ENCODE data around the gene SORCS2. TPM values are rescaled to one million over a fixed set of nuclear protein-coding genes. Genes with fewer than 3 reads are reported as not detected.

Gene SORCS2
- total RNA-seq, 1 donor from 2014 or later = under 0.01 TPM

DNA sequence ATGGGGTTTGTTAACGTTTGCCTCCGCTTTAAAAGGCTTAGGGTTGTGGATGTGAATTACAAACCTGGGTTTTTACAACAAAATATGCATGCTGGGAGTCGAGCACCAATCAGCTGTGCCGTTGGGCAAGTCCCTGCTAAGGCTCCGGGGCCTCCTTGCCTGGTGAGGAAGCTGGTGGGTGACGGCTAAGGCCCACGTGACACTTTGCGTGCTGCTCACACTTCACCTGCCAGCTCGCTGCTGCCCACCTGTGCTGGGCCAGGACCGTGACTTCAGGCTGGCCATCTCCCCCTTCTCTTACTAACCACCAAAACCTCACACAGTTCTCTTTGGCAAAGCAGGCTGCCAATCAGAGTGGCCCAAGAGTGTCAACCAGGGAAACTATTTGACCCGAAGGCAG is 569.0 kb downstream of the SORCS2 start:
- DNase-seq = no peak

- peak; percentile 85 for DNase-seq
These were observed 569.4 kb downstream of the SORCS2 start for GRCh38 chr4:7761720-7762119.

- no peak for DNase-seq
These were observed 570.2 kb downstream of the SORCS2 start for GRCh38 chr4:7762376-7763030.

GRCh38 chr4:7763106-7763505 is 570.8 kb downstream of the SORCS2 start:
- DNase-seq = no peak

GRCh38 chr4:7763788-7764187 is 571.5 kb downstream of the SORCS2 start:
- DNase-seq = peak; percentile 66

- DNase-seq = no peak
These were observed 572.1 kb downstream of the SORCS2 start for GRCh38 chr4:7764466-7764865.

DNA sequence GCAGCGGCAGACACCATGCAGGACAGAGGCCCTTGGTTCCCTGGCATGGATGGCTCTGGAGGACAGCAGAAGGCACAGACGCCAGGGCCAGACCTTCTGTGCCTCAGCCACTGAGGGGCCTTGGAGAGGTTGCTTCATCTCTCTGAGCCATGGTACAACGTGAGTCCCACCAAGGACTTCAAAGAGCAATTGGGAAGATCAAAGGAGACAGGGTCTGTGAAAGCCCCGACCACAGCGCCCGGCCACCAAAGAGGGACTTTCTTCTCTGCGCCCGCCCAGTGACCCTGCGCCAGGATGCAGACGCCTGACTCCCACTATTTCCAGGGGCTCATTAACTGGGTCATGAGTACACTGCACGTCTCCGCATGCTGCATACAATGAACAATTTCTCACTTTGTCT is 573.3 kb downstream of the SORCS2 start:
- DNase-seq = no peak

DNA sequence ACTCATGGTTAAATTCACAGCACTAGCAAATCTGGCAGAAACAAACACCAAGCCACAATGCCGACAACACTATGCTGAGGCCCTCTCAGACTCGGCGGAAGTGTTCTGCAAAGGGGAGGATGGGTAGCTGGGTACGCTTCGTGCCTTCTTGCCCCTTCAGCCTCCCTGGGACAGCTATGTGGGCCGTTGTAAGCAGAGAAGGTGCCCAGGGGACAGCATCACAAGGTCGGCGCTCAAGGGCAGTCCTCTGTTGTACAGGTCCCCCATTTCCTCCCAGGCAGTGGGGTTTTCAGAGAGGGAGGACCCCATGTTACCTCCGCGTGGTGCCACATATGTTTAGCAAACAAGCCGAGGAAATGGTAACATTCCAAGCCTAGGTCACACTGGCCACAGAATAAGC is 573.7 kb downstream of the SORCS2 start:
- no peak for DNase-seq

GRCh38 chr4:7766661-7767345 is 574.5 kb downstream of the SORCS2 start:
- peak; percentile 35 for DNase-seq

- DNase-seq = no peak
These were observed 575.2 kb downstream of the SORCS2 start for GRCh38 chr4:7767526-7767925.

- no peak for DNase-seq
These were observed 575.6 kb downstream of the SORCS2 start for GRCh38 chr4:7767966-7768365.

- DNase-seq = no peak
These were observed 576.4 kb downstream of the SORCS2 start for GRCh38 chr4:7768736-7769135.

DNA sequence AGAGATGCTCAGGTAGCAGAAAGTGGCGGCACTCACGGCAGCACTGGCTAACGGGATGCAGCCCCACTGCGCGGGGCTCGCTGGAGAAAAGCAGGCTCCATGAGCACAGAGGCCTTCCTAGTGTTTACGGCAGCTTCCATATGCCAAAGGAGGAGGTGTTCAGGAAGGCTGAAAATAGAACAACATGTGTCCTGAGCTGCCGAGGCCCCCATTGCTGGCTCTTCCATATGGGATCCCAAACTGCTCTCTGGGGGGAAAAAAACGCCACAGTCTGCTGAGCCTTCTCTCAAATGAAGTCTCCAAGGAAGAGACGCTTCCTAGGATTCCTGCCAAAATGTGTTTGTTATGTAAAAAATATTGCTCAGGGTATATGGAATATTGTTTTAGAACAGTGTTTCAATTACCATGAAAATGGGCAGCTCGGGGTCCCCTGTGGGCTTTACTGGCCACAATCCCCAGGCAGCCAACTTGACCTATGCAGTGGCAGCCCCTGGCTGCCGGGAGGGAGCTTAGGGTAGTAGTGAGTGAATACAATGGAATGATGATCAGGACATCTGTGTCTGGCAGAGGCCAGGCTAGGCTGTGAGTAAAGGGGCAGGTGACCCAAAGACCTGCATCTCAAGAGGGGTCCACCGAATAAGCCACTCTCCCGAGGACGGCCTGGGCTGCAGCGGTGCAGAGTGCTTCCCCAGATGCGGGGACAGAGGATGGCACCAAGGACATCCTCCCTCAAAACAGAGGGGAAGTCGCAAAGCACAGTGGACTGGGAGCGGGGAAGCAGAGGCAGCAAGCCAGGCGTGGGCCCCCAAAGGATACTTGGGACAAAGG is 577.3 kb downstream of the SORCS2 start:
- DNase-seq = no peak

- DNase-seq = peak; percentile 37
These were observed 578.1 kb downstream of the SORCS2 start for GRCh38 chr4:7770224-7771050.

GRCh38 chr4:7771056-7771455 is 578.7 kb downstream of the SORCS2 start:
- DNase-seq = no peak

- no peak for DNase-seq
These were observed 579.5 kb downstream of the SORCS2 start for GRCh38 chr4:7771541-7772507.

DNA sequence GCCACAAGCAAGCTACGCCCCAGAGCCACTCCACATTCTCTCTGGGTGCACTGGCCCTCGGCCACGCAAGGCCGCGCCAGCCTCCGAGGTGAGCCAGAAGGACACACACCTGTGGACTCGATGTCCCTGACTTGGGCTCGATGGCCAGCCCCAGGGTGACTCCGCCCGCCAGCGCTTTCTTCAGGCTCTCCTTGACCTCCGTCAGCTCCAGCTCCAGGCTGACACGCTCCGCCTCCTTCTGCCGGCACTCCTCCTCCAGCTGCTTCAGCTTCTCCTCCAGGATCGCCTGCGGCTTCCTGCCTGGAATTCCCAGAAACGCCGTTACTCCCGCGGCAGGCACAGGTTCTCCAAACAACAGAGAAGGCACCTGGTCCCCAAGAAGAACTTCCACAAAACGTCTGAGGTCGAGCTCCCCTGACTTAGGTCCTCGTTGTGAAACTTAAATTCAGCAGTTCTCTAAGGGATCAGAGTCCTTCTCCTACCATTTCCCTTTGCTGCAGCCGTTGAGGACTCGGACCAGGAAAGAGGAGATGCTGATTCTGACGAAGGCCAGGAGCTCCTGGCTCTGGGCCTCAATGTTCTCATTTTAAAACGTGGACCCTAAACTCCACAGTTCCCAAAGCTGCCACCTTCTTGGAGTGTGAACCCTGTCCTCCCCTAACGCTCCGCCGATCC is 580.5 kb downstream of the SORCS2 start:
- DNase-seq = no peak

GRCh38 chr4:7773401-7774180 is 581.3 kb downstream of the SORCS2 start:
- no peak for DNase-seq

DNA sequence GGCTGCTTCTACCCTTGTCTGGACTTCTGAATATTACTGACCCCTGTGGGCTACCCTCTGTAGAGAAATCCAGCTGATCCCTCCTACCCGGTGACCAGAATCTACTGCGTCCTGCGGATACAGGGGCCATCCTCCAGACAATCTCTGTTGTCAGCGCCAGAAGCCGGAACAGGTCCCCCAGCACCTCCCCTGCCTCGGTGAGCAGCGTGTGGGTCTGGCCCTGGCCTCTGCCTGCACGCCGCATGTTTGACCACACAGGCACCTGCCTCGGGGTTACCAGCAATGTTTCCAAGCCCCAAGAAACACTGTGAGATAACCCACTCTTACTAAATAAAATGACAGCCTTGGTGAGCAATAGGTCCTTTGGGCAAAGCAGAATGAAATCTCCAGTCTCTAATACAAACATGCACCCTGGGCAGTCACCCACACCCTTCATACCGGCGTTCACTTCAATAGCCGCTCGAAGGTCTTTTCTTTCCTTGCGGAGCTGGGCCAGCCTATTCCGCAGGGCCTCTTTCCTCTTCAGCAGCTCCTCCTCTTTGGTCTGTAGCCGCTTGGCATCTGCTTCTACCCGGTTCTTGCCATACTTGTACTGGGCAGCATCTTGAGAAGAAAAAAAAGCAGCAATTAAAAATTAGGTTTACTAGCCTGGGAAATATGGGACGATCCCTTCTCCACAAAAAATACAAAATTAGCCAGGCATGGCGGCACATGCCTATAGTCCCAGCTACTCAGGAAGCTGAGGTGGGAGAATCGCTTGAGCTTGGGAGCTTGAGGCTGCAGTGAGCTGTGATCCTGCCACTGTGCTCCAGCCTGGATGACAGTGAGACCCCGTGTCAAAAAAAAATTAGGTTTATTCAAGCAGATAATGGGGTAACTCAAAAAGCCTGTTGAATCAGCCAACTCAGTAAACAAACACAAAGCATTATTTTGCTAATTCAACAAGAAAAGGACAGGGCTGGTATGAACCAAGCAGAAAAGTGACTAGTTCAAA is 582.3 kb downstream of the SORCS2 start:
- no peak for DNase-seq

All from dermis blood vessel endothelial cell (primary cell).